H7 (cell line): Measurements from ENCODE around the gene FCHO1. TPM values are rescaled to one million over a fixed set of nuclear protein-coding genes. Genes with fewer than 3 reads are reported as not detected.

Source experiments
- DNase-seq: peaks from one replicate; pipeline ENCODE4 v3.0.0; 2012
- H3K27me3 ChIP-seq: 2 replicates; pipeline ENCODE4 v1.6.0; 2011; ENCODE audit warnings: mild to moderate bottlenecking, low read length; ENCODE audit not compliant: control insufficient read depth, insufficient read depth
- H3K36me3 ChIP-seq: replicated peaks from 2 replicates; pipeline ENCODE4 v1.5.1; 2011; ENCODE audit warnings: low read length; ENCODE audit not compliant: control insufficient read depth, insufficient read depth
- H3K4me3 ChIP-seq: 2 replicates; pipeline ENCODE4 v1.5.1; 2011; ENCODE audit warnings: low read depth, mild to moderate bottlenecking, control low read depth, low read length, moderate library complexity; ENCODE audit not compliant: insufficient read depth
- total RNA-seq: library from RNA; depleted of rRNA; stranded (reverse); fragments of >200 nt; shearing (Covaris generic); gene quantifications from 2 replicates; pipeline ENCODE4 v1.2.3, GENCODE V29; 2014; rRNA removed

Gene FCHO1
- total RNA-seq, 1 experiment from 2014 or later: 21.6 TPM

- peak overlapping the region; percentile 71 for H3K4me3 ChIP-seq
- H3K27me3 ChIP-seq: peaks cover 19% of the 10 kb centered on the region
- no peak for DNase-seq
- H3K36me3 ChIP-seq: no peaks in the 10 kb centered on the region; the same call in 1 of the 2 replicates
These were observed 80.2 kb downstream of the FCHO1 start for GRCh38 chr19:17831419-17831888.

GRCh38 chr19:17832443-17833208 lies 81.3 kb downstream of the FCHO1 start:
- Histone ChIP-seq H3K4me3 (no peak overlapping the region), H3K36me3 (no peaks in the 10 kb centered on the region), H3K27me3 (peaks cover 19% of the 10 kb centered on the region)
- DNase-seq: no peak

- H3K4me3 ChIP-seq: no peak overlapping the region
These were observed 83.3 kb downstream of the FCHO1 start for GRCh38 chr19:17834350-17835181.

GRCh38 chr19:17835182-17836006 lies 84.1 kb downstream of the FCHO1 start:
- Histone ChIP-seq H3K36me3 (no peaks in the 10 kb centered on the region), H3K4me3 (no peak overlapping the region), H3K27me3 (peaks cover 30% of the 10 kb centered on the region)
- DNase-seq: no peak

More at GRCh38 chr19:17834350-17835181, 83.3 kb downstream of the FCHO1 start:
- DNase-seq: peak; percentile 74
- Histone ChIP-seq H3K36me3 (no peaks in the 10 kb centered on the region), H3K27me3 (peaks cover 24% of the 10 kb centered on the region)

GRCh38 chr19:17836530-17836929 lies 85.3 kb downstream of the FCHO1 start:
- no peaks in the 10 kb centered on the region for H3K36me3 ChIP-seq
- DNase-seq: no peak
- H3K27me3 ChIP-seq: peaks cover 31% of the 10 kb centered on the region
- no peak overlapping the region for H3K4me3 ChIP-seq

GRCh38 chr19:17837972-17838371 lies 86.7 kb downstream of the FCHO1 start:
- no peak for DNase-seq
- Histone ChIP-seq H3K36me3 (no peaks in the 10 kb centered on the region), H3K27me3 (peaks cover 27% of the 10 kb centered on the region), H3K4me3 (no peak overlapping the region)

Other genes starting within 250 kb of the FCHO1 start
- gene PGLS, start 239.8 kb upstream of the FCHO1 start, total RNA-seq: 71.0 and 73.6 TPM in 2 replicates
- gene COLGALT1, start 195.8 kb upstream of the FCHO1 start, total RNA-seq: 49.5 and 52.0 TPM in 2 replicates
- gene UNC13A, start 63.1 kb upstream of the FCHO1 start, total RNA-seq: 6.6 and 8.8 TPM in 2 replicates
- 27.1 and 28.0 TPM in 2 replicates for gene MAP1S, start 32.0 kb upstream of the FCHO1 start, total RNA-seq
- 0.73 and 1.7 TPM in 2 replicates for gene B3GNT3, start 43.7 kb downstream of the FCHO1 start, total RNA-seq
- gene INSL3, start 70.0 kb downstream of the FCHO1 start, total RNA-seq: 0.33 TPM in 1 of 2 replicates, not detected in the other
- gene JAK3, start 96.5 kb downstream of the FCHO1 start, total RNA-seq: 2.5 and 2.7 TPM in 2 replicates
- 2,178 and 2,213 TPM in 2 replicates for gene RPL18A, start 108.4 kb downstream of the FCHO1 start, total RNA-seq
- 1.5 and 1.6 TPM in 2 replicates for gene SLC5A5, start 120.5 kb downstream of the FCHO1 start, total RNA-seq
- gene CCDC124, start 181.5 kb downstream of the FCHO1 start, total RNA-seq: 39.7 and 55.4 TPM in 2 replicates
- 4.3 and 7.4 TPM in 2 replicates for gene KCNN1, start 215.6 kb downstream of the FCHO1 start, total RNA-seq